Ramos (cell line): ENCODE data around the gene OPTC.
"Not testable (repeated sequence)": the region's sequence is repeated elsewhere in the genome, so short reads cannot be mapped to it uniquely, and the experiment has no call there.

ENCODE experiments used
- in situ Hi-C: fragments of 300-500 bp; cut with MboI; formaldehyde crosslinking; loops from one replicate; pipeline ENCODE4 v1.14.3; 2022; ENCODE audit warnings: low sequenced_read_pairs; ENCODE audit not compliant: unreplicated experiment

OPTC gene

GRCh38 chr1:203493901-203494300 is at the start of gene OPTC:
TSS of gene OPTC (plus strand) at chr1:203494153. CDS start at chr1:203496006, 1,853 bp downstream.
- in situ Hi-C loops, result no loop called here

- in situ Hi-C loops, result no loop called here
These were observed 49.8 kb upstream of the OPTC start for GRCh38 chr1:203444171-203444576.

GRCh38 chr1:203447151-203447550 is 46.8 kb upstream of the OPTC start:
- in situ Hi-C loops, result no loop called here

GRCh38 chr1:203447598-203447997 is 46.4 kb upstream of the OPTC start:
- in situ Hi-C loops, result not testable (repeated sequence)

GRCh38 chr1:203448521-203449061 is 45.4 kb upstream of the OPTC start:
- in situ Hi-C loops, result no loop called here

- in situ Hi-C loops, result no loop called here
These were observed 44.0 kb upstream of the OPTC start for GRCh38 chr1:203450001-203450400.

GRCh38 chr1:203450479-203451149 is 43.3 kb upstream of the OPTC start:
- in situ Hi-C loops, result no loop called here

- in situ Hi-C loops, result no loop called here
These were observed 41.8 kb upstream of the OPTC start for GRCh38 chr1:203451836-203452784.

- in situ Hi-C loops, result no loop called here
These were observed 40.9 kb upstream of the OPTC start for GRCh38 chr1:203453016-203453415.

- in situ Hi-C loops, result no loop called here
These were observed 40.3 kb upstream of the OPTC start for GRCh38 chr1:203453616-203454015.

GRCh38 chr1:203454986-203455471 is 38.9 kb upstream of the OPTC start:
- in situ Hi-C loops, result no loop called here

- in situ Hi-C loops, result no loop called here
These were observed 38.2 kb upstream of the OPTC start for GRCh38 chr1:203455706-203456105.

GRCh38 chr1:203456577-203456976 is 37.4 kb upstream of the OPTC start:
- in situ Hi-C loops, result no loop called here

GRCh38 chr1:203458078-203458477 is 35.9 kb upstream of the OPTC start:
- in situ Hi-C loops, result no loop called here

- in situ Hi-C loops, result no loop called here
These were observed 34.2 kb upstream of the OPTC start for GRCh38 chr1:203459671-203460201.

- in situ Hi-C loops, result no loop called here
These were observed 32.2 kb upstream of the OPTC start for GRCh38 chr1:203461717-203462116.

GRCh38 chr1:203462143-203462542 is 31.8 kb upstream of the OPTC start:
- in situ Hi-C loops, result no loop called here

GRCh38 chr1:203462878-203463277 is 31.1 kb upstream of the OPTC start:
- in situ Hi-C loops, result no loop called here

GRCh38 chr1:203463469-203464062 is 30.4 kb upstream of the OPTC start:
- in situ Hi-C loops, result no loop called here

GRCh38 chr1:203464226-203464625 is 29.7 kb upstream of the OPTC start:
- in situ Hi-C loops, result no loop called here
